Calu3 (cell line): Measurements from ENCODE around the gene HTR2B. TPM values are rescaled to one million over a fixed set of nuclear protein-coding genes. Genes with fewer than 3 reads are reported as not detected.
"Not testable (repeated sequence)": the region's sequence is repeated elsewhere in the genome, so short reads cannot be mapped to it uniquely, and the experiment has no call there.

Experiments used
- BruUV-seq: library from RNA; stranded (reverse); fragments of 400-500 nt; replicated peaks from 2 replicates; lab custom pipeline; 2021; lab: Mats Ljungman, UMichigan
- CTCF ChIA-PET: fragments of 300-600 bp; sonication (Branson Sonifier 250); formaldehyde crosslinking; loops from one replicate; lab custom pipeline; 2022; ENCODE audit warnings: antibody characterized with exemption; lab: Charles Lee
- DNase-seq: peaks from one replicate; pipeline ENCODE4 v3.0.0; 2022
- H3K27ac Mint-ChIP-seq: one replicate; pipeline ENCODE4 v1.8.0; 2022; ENCODE audit warnings: mixed read lengths; ENCODE audit not compliant: unreplicated experiment
- H3K27me3 Mint-ChIP-seq: one replicate; pipeline ENCODE4 v1.8.0; 2022; ENCODE audit warnings: mixed read lengths; ENCODE audit not compliant: unreplicated experiment
- H3K36me3 Mint-ChIP-seq: one replicate; pipeline ENCODE4 v1.8.0; 2022; ENCODE audit warnings: mild to moderate bottlenecking, moderate library complexity, mixed read lengths; ENCODE audit not compliant: insufficient read depth, unreplicated experiment
- H3K4me1 Mint-ChIP-seq: one replicate; pipeline ENCODE4 v1.8.0; 2022; ENCODE audit warnings: mild to moderate bottlenecking, low read depth, mixed read lengths; ENCODE audit not compliant: unreplicated experiment
- H3K4me3 Mint-ChIP-seq: one replicate; pipeline ENCODE4 v1.8.0; 2022; ENCODE audit warnings: mild to moderate bottlenecking, low read depth, moderate library complexity, mixed read lengths; ENCODE audit not compliant: unreplicated experiment
- H3K9me3 Mint-ChIP-seq: one replicate; pipeline ENCODE4 v1.8.0; 2022; ENCODE audit warnings: low read depth, mixed read lengths; ENCODE audit not compliant: unreplicated experiment
- CTCF ChIP-seq: fragments of 200-600 bp; IDR thresholded peaks from one replicate; pipeline ENCODE4 v1.8.0; 2022; ENCODE audit warnings: antibody characterized with exemption; ENCODE audit not compliant: unreplicated experiment
- intact Hi-C: fragments of 100-400 bp; cut with micrococcal nuclease; formaldehyde crosslinking; loops from one replicate; pipeline ENCODE4 v1.10.0; 2022; ENCODE audit not compliant: unreplicated experiment
- total RNA-seq: library from RNA; stranded (reverse); gene quantifications from 2 replicates; pipeline ENCODE4 v1.2.3, GENCODE V29; 2022

HTR2B gene
- total RNA-seq, 1 experiment from 2014 or later, result not detected

- no peaks in the 10 kb centered on the region for H3K9me3 Mint-ChIP-seq
- no peak overlapping the region for H3K4me3 Mint-ChIP-seq
- no peaks in the 10 kb centered on the region for H3K27me3 Mint-ChIP-seq
- intact Hi-C loops, result no loop called here
- no peak for DNase-seq
- peaks cover 26% of the 10 kb centered on the region for H3K4me1 Mint-ChIP-seq
- CTCF ChIA-PET, result no interaction called here
- no TSS peak for BruUV-seq
- H3K27ac Mint-ChIP-seq, result no peak overlapping the region
- peaks cover 21% of the 10 kb centered on the region for H3K36me3 Mint-ChIP-seq
- no peak for TF ChIP-seq CTCF
Observed at GRCh38 chr2:231159306-231159705, 34.5 kb upstream of the HTR2B start.

GRCh38 chr2:231152800-231153557, 28.1 kb upstream of the HTR2B start:
- intact Hi-C loops, result no loop called here
- no peaks in the 10 kb centered on the region for H3K9me3 Mint-ChIP-seq
- no peak for TF ChIP-seq CTCF
- H3K27ac Mint-ChIP-seq, result no peak overlapping the region
- CTCF ChIA-PET, result no interaction called here
- H3K36me3 Mint-ChIP-seq, result peaks cover 20% of the 10 kb centered on the region
- H3K4me3 Mint-ChIP-seq, result no peak overlapping the region
- no peak for DNase-seq
- no TSS peak for BruUV-seq
- no peaks in the 10 kb centered on the region for H3K27me3 Mint-ChIP-seq
- no peaks in the 10 kb centered on the region for H3K4me1 Mint-ChIP-seq

GRCh38 chr2:231146665-231147064, 21.8 kb upstream of the HTR2B start:
- no peak for TF ChIP-seq CTCF
- CTCF ChIA-PET, result no interaction called here
- intact Hi-C loops, result no loop called here
- BruUV-seq, result no TSS peak
- H3K4me3 Mint-ChIP-seq, result no peak overlapping the region
- no peaks in the 10 kb centered on the region for H3K27me3 Mint-ChIP-seq
- peaks cover 27% of the 10 kb centered on the region for H3K36me3 Mint-ChIP-seq
- no peaks in the 10 kb centered on the region for H3K9me3 Mint-ChIP-seq
- DNase-seq, result no peak
- no peak overlapping the region for H3K27ac Mint-ChIP-seq
- no peaks in the 10 kb centered on the region for H3K4me1 Mint-ChIP-seq

- no peak overlapping the region for H3K4me3 Mint-ChIP-seq
- intact Hi-C loops, result no loop called here
- H3K4me1 Mint-ChIP-seq, result no peaks in the 10 kb centered on the region
- H3K27me3 Mint-ChIP-seq, result no peaks in the 10 kb centered on the region
- no peaks in the 10 kb centered on the region for H3K9me3 Mint-ChIP-seq
- H3K27ac Mint-ChIP-seq, result no peak overlapping the region
- peaks cover 21% of the 10 kb centered on the region for H3K36me3 Mint-ChIP-seq
- TF ChIP-seq CTCF, result no peak
- CTCF ChIA-PET, result interaction anchor here (0.6 kb wide), 1 partner anchor 307 kb away, joined by 16 read pairs; no protein-coding TSS in a partner anchor
- DNase-seq, result no peak
- no TSS peak for BruUV-seq
Observed at GRCh38 chr2:231144896-231145295, 20.1 kb upstream of the HTR2B start.

GRCh38 chr2:231140808-231141207, 16.0 kb upstream of the HTR2B start:
- H3K27ac Mint-ChIP-seq, DNase-seq, H3K4me3 Mint-ChIP-seq, H3K27me3 Mint-ChIP-seq, intact Hi-C loops, BruUV-seq, H3K9me3 Mint-ChIP-seq, H3K4me1 Mint-ChIP-seq: not testable (repeated sequence)
- CTCF ChIA-PET, result interaction anchor here (0.7 kb wide), 1 partner anchor 39 kb away, joined by 3 read pairs; no protein-coding TSS in a partner anchor
- peaks cover 13% of the 10 kb centered on the region for H3K36me3 Mint-ChIP-seq
